Measurements from ENCODE around the gene MT2A.
A peak's percentile ranks its signal among the peaks of the same experiment; 100 is the strongest.

The MT2A gene

DNA sequence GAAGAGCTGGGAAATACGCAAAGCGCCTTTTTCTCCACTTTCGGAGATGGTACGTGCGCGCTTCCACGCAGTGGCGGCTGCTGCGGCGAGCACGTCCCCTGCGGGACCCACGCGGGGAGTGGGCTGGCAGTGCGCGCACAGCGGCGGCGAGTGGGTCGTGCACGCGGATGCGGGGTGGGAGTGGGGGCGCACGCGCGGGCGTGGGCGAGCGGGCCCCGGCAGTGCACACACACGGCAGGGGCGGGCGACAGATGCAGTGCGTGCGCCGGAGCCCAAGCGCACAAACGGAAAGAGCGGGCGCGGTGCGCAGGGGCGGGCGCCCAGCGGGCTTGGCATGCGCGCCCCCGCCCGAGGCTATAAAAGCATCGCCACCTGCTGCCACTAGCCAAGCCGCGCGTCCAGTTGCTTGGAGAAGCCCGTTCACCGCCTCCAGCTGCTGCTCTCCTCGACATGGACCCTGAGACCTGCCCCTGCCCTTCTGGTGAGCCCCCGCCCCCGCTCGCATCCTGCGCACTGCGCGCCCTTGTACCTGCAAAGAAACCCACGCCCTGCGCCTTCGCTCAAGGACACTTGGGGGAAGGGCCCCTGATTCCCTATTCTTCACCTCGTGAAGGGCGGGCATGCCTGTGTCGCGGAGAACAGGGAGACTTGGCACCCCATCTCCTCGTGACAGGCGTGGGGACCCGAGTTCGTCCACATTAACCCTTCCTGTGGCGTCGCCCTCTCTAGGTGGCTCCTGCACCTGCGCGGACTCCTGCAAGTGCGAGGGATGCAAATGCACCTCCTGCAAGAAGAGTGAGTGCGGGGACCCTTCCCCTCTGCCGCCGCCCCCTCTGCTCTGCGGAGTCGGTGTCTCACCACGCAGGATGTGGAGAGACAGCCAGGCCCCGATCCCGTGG lies 19.0 kb upstream of the MT2A start, which contains the start of gene MT3:
MT3 (plus strand) TSS at position 388 of the 899 bp plus-strand sequence; CDS start at position 451, 63 bp downstream.
- Mint-ChIP-seq H3K27me3 (peaks cover 9% of the 10 kb centered on the region), H3K4me3 (peak within 1 kb of the TSS; percentile 89), H3K4me1 (peaks cover 15% of the 10 kb centered on the region), H3K27ac (peak within 1 kb of the TSS; percentile 55), H3K36me3 (no peaks in the 10 kb centered on the region), H3K9me3 (no peaks in the 10 kb centered on the region)

DNA sequence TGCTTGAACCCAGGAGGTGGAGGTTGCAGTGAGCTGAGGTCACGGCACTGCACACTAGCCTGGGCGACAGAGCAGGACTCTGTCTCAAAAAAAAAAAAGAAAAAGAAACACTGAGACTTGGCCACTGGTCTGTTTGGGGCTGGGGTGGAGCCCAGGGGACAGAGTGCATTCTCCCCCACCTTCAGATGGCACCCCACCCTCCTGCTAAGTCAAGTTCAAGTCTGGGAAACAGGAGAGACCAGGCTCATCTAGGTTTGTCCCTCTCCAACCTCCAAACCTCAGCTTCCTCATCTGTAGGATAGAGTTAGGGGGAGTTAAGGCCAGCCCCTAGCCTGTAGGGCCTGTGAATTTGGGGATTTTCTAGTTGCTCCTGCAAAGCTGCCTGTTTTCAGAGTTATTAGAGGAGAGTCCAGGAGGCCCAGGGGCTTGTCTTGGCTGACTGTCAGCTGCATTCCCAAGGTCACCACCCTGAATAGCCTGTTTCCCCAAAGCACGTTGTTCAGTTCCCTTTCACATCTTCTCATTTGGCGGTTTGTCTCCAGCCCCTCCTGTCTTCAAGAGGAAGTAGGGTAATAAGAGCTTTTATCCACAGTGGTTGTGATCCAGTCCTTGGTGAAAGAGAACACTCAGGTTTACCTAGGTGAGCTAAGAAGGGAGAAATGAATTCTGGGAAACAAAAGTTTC lies 16.9 kb upstream of the MT2A start:
- no peaks in the 10 kb centered on the region for H3K9me3 Mint-ChIP-seq
- no peak overlapping the region for H3K27ac Mint-ChIP-seq
- no peak overlapping the region for H3K4me3 Mint-ChIP-seq
- no peaks in the 10 kb centered on the region for H3K36me3 Mint-ChIP-seq
- peaks cover 15% of the 10 kb centered on the region for H3K4me1 Mint-ChIP-seq
- H3K27me3 Mint-ChIP-seq = peaks cover 9% of the 10 kb centered on the region

DNA sequence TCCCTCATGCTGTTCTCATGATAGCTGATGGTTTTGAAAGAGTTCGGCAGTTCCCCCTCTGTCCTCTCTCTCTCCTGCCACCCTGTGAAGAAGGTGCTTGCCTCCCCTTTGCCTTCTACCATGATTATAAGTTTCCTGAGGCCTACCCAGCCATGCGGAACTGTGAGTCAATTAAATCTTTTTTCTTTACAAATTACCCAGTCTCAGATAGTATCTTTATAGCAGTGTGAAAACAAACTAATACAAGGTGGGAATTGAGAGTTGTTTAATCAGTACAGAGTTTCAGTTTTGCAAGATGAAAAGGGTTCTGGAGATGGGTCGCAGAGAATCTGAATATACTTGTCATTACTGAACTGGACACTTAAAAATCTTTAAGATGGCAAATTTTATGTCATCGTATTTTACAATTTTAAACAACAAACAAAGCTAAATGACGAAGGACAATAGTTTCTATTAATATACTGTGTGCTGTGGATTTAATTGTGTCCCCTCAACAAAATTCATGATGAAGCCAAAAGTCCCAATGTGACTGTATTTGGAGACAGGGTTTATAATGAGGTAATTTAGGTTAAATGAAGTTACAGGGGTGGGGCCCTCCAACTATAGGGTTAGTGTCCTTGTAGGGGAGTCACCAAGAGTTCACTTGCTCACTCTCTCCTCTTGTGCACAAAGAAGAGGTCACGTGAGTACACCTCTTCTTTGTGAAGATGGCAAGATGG lies 14.7 kb upstream of the MT2A start:
- H3K9me3 Mint-ChIP-seq = no peaks in the 10 kb centered on the region
- H3K36me3 Mint-ChIP-seq = no peaks in the 10 kb centered on the region
- H3K4me1 Mint-ChIP-seq = peaks cover 14% of the 10 kb centered on the region
- H3K4me3 Mint-ChIP-seq = no peak overlapping the region
- no peak overlapping the region for H3K27ac Mint-ChIP-seq
- peaks cover 6% of the 10 kb centered on the region for H3K27me3 Mint-ChIP-seq

DNA sequence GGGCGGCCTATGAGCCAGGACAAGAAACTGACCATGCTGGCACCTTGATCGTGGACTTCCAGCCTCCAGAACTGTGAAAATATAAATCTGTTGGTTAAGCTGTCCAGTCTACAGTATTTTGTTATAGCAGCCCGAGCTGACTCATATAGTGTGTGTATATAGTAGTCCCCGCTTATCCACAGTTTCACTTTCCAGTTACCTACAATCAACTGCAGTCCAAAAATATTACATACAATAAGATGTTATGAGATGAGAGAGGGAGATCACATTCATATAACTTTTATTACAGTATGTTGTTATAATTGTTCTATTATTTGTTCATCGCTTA lies 14.1 kb upstream of the MT2A start:
- no peak overlapping the region for H3K27ac Mint-ChIP-seq
- peaks cover 11% of the 10 kb centered on the region for H3K4me1 Mint-ChIP-seq
- H3K36me3 Mint-ChIP-seq = no peaks in the 10 kb centered on the region
- H3K27me3 Mint-ChIP-seq = peaks cover 4% of the 10 kb centered on the region
- no peaks in the 10 kb centered on the region for H3K9me3 Mint-ChIP-seq
- no peak overlapping the region for H3K4me3 Mint-ChIP-seq

DNA sequence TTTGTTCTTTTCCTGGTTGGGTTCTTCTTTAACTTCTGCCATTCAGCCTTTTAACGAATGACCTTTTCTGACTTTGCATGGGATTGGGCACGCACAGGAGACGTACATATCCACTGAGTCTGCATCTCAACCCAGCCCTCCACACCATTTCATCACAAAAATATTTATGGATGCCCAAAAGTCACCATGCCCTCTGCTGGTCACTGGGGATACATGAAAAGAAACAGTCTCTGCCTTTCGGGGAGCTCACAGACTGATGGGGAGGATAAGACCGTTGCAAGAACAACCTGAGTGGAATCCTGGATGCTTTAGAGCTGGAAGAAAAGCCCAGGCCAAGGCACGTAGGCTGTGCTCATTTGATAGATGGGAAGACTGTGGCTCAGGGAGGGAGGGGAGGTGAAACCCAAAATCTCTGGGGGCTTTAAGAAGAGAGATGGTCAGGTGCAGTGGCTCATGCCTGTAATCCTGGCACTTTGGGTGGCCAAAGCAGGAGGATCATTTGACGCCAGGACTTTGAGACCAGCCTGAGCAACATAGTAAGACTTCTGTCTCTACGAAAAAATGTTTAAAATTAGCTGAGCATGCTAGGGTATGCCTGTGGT lies 7.9 kb upstream of the MT2A start:
- peaks cover 4% of the 10 kb centered on the region for H3K4me1 Mint-ChIP-seq
- H3K27ac Mint-ChIP-seq = peak overlapping the region; percentile 14
- no peaks in the 10 kb centered on the region for H3K36me3 Mint-ChIP-seq
- H3K4me3 Mint-ChIP-seq = no peak overlapping the region
- H3K9me3 Mint-ChIP-seq = no peaks in the 10 kb centered on the region
- no peaks in the 10 kb centered on the region for H3K27me3 Mint-ChIP-seq

DNA sequence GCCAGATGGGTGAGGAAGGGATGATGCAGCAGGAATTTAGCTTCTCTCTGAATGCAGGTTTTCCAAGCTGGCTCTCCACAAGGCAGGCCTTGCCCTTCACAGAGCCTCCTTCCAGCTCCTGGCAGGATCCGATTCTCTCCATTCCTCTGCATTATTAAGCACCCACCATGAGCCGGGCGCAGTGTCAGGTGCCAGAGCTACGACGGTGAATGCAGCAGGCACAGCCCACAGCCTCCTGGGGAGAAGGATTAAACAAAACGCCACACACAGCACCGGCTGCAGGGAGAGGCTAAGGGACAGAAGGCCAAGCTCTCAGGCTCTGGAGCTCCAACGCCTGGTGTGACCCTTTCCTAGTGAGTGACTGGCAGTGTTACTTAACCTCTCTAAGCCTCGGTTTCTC lies 7.1 kb upstream of the MT2A start:
- no peak overlapping the region for H3K4me3 Mint-ChIP-seq
- H3K27me3 Mint-ChIP-seq = no peaks in the 10 kb centered on the region
- no peaks in the 10 kb centered on the region for H3K36me3 Mint-ChIP-seq
- H3K9me3 Mint-ChIP-seq = no peaks in the 10 kb centered on the region
- no peak overlapping the region for H3K27ac Mint-ChIP-seq
- H3K4me1 Mint-ChIP-seq = peaks cover 8% of the 10 kb centered on the region

DNA sequence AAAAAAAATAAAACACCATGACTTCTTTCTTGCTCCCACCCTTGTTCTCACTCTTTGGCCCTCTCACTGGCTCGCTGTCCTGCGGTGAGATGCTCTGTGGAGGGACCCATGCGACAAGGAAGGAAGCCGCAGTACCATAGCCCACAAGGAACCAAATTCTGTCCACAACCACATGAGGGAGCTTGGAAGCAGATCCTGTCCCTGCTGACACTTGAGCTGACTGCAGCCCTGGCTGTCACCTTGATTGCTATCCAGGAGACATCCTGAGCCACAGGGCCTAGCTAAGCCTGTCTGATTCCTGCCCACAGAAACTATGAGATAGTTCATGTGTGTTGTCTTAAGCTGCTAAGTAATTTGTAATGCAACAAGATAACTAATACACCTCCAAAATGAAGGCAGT lies 4.8 kb upstream of the MT2A start:
- Mint-ChIP-seq H3K27me3 (no peaks in the 10 kb centered on the region), H3K4me3 (no peak overlapping the region), H3K9me3 (no peaks in the 10 kb centered on the region), H3K36me3 (no peaks in the 10 kb centered on the region), H3K27ac (no peak overlapping the region), H3K4me1 (peaks cover 26% of the 10 kb centered on the region)

DNA sequence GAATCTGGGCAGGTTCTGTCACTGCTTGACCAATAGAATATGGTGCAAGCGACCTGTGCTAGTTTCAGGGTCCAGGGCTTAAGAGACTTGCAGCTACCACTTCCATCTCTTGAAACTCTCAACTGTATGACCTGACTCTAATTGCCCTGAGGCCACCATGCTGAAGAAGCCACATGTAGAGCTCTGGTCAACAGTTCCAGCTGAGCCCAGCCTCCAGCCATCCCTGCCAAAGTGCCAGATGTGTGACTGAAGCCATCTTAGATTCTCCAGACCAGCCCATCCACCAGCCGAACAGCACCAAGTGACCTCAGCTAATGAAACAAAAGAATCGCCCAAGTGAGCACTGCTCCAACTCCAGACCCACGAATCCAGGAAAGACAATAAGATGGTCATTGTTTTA lies 3.4 kb upstream of the MT2A start:
- no peaks in the 10 kb centered on the region for H3K27me3 Mint-ChIP-seq
- H3K9me3 Mint-ChIP-seq = no peaks in the 10 kb centered on the region
- H3K4me1 Mint-ChIP-seq = peaks cover 32% of the 10 kb centered on the region
- H3K36me3 Mint-ChIP-seq = no peaks in the 10 kb centered on the region
- H3K27ac Mint-ChIP-seq = no peak overlapping the region
- H3K4me3 Mint-ChIP-seq = no peak overlapping the region

DNA sequence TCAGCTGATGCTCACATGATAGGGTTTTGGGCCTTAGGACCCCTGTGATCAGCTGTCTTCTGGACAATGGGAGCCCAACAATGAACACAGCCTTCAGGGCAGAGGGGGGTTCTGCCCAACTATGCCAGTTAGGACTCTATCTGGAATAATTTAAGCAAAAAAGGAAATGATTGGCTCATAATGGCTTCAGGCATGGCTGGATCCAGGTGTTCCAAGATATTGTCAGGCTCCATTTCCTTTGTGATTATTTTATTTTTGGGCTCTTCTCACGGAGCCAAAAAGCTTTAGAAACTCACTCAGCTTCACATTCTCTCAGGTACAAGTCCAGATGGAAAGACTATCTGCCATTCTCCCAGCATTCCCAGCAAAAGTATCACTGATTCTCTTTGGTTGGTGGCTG lies 2.9 kb upstream of the MT2A start:
- H3K4me3 Mint-ChIP-seq = no peak overlapping the region
- no peaks in the 10 kb centered on the region for H3K36me3 Mint-ChIP-seq
- no peaks in the 10 kb centered on the region for H3K27me3 Mint-ChIP-seq
- peaks cover 34% of the 10 kb centered on the region for H3K4me1 Mint-ChIP-seq
- H3K27ac Mint-ChIP-seq = no peak overlapping the region
- no peaks in the 10 kb centered on the region for H3K9me3 Mint-ChIP-seq

DNA sequence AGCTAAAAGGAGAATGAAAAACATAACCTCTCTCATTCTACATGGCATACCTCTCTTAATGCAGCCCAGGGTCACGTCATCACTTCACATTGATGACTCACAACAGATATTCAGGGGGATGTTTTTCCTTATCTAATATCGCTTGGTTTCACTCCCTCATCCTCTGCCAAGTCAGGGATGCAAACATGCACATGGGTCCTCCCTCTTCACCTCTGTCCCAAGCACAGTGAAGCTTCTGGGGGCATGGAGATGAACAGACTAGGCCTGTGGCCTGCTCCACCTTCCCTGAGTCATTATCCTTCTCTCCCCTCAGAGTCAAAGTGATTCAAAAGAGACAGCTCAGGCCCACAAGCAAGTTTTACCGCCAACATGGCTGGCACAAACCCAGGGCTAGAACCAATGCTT lies 2.3 kb upstream of the MT2A start:
- no peaks in the 10 kb centered on the region for H3K36me3 Mint-ChIP-seq
- no peak overlapping the region for H3K4me3 Mint-ChIP-seq
- H3K4me1 Mint-ChIP-seq = peaks cover 38% of the 10 kb centered on the region
- H3K27ac Mint-ChIP-seq = peak overlapping the region; percentile 32
- H3K27me3 Mint-ChIP-seq = no peaks in the 10 kb centered on the region
- no peaks in the 10 kb centered on the region for H3K9me3 Mint-ChIP-seq

DNA sequence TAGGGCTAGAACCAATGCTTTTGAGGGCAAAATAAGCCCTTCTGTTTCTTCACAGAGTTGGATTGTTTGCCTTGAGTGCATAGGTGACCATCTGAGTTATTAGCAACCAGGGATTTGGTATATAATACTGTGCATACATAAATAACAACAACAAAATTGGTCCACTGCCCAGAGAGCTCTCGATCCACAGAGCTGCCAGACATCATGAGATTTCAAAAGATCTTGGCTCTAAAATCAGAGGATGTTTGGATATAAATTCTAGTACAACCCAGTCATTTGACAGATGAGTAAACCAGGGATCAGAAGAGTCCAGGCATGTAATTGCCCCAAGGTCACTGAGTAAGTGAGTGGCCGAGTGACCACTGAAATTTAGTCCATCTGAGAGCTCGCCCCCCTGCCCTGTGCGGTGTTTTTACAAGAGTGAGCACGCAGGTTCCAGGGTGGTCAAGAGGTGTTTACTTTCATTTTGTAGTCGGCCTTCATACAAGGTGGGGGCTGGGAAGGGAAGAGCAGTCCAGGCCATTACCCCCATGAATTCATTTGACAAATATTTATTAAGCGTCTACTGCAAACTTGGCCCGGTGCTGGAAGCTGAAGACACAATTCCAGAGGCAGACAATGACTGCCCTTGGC lies 1.8 kb upstream of the MT2A start:
- peak overlapping the region; percentile 83 for H3K27ac Mint-ChIP-seq
- no peaks in the 10 kb centered on the region for H3K27me3 Mint-ChIP-seq
- H3K4me1 Mint-ChIP-seq = peaks cover 44% of the 10 kb centered on the region
- H3K36me3 Mint-ChIP-seq = no peaks in the 10 kb centered on the region
- no peaks in the 10 kb centered on the region for H3K9me3 Mint-ChIP-seq
- peak overlapping the region; percentile 75 for H3K4me3 Mint-ChIP-seq

DNA sequence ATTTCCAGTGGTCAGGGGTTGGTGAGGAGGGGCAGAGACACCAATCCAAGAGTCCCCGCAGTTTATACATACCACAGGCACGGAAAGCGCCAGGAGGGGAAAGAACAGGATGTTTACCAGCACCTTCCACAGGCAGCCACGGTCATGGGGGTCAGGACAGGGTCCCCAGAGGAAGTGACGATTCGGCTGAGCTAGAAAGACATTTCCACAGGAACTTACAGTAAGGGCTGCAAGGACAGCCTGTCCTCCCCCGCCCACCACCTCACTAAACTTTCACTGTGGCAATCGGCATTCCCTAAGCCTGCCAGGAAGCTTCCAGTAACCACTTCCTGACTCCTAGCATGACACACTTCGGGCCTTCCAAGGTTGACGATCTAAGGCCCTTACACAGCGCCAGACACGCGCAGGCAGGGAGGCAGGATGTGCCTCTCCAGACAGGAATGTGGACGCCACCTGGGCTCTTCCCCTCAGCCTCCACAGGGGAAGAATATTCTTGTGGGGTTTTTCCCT lies 1.2 kb upstream of the MT2A start:
- no peaks in the 10 kb centered on the region for H3K36me3 Mint-ChIP-seq
- H3K4me1 Mint-ChIP-seq = peaks cover 44% of the 10 kb centered on the region
- H3K9me3 Mint-ChIP-seq = no peaks in the 10 kb centered on the region
- H3K27ac Mint-ChIP-seq = peak overlapping the region; percentile 83
- H3K4me3 Mint-ChIP-seq = peak overlapping the region; percentile 75
- no peaks in the 10 kb centered on the region for H3K27me3 Mint-ChIP-seq

DNA sequence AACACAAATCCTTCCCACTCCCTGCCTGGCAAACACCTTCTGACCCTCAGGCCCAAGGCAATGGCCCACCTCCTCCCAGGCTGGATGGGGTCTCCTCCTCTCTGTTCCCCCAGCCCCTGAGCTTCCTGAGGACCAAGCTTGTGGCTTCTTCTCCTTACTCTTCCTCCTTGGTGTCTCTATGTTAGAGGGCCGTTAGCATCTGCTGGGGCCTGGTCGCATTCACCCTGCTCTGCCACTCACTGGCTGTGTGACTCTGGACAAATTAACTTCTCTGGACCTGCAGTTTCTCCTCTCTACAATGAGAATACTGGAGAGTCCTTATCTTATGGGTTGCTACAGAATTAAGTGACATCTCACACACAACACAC lies 725 bp upstream of the MT2A start:
- Mint-ChIP-seq H3K4me3 (peak overlapping the region; percentile 75), H3K27ac (peak overlapping the region; percentile 93), H3K36me3 (no peaks in the 10 kb centered on the region), H3K9me3 (no peaks in the 10 kb centered on the region), H3K27me3 (no peaks in the 10 kb centered on the region), H3K4me1 (peaks cover 49% of the 10 kb centered on the region)

DNA sequence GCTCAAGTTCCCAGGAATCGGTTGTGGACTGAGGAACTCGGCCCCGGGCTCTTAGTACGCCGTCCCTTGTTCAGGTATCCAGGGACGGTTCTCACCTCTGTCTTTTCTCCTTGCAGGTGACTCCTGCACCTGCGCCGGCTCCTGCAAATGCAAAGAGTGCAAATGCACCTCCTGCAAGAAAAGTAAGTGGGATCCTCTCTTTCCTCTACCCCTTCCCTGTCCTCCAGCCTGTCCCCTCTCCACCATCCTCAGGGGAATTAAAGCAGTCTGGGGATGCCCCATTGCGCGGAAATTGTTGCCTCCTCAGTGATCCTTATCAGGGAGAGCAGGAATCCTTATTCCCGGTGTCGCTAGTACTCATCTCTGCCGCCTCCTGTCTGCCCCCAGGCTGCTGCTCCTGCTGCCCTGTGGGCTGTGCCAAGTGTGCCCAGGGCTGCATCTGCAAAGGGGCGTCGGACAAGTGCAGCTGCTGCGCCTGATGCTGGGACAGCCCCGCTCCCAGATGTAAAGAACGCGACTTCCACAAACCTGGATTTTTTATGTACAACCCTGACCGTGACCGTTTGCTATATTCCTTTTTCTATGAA lies 585 bp downstream of the MT2A start:
- no peaks in the 10 kb centered on the region for H3K9me3 Mint-ChIP-seq
- no peaks in the 10 kb centered on the region for H3K27me3 Mint-ChIP-seq
- peak overlapping the region; percentile 92 for H3K4me3 Mint-ChIP-seq
- H3K27ac Mint-ChIP-seq = peak overlapping the region; percentile 95
- no peaks in the 10 kb centered on the region for H3K36me3 Mint-ChIP-seq
- peaks cover 60% of the 10 kb centered on the region for H3K4me1 Mint-ChIP-seq

DNA sequence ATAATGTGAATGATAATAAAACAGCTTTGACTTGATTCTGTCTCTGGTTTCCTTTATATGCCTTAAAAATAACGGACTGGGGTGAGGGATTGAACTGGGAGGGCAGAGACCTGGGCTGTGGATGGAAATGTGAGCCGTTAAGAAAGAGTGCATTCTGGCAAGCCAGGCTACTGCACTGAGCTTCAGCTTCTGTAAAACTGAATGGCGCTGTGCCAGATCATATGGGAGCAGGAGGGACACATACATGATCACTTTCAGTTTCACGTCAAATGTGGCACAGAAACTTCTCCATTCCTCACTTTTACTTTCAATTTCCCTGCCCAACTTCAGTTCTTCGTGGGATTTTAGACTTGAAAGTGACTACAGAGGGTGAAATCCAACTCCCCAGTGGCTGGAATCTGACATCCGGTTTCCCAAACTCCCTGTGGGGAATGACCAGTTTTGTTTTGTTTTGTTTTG lies 1.1 kb downstream of the MT2A start:
- peaks cover 65% of the 10 kb centered on the region for H3K4me1 Mint-ChIP-seq
- peak overlapping the region; percentile 95 for H3K27ac Mint-ChIP-seq
- peak overlapping the region; percentile 92 for H3K4me3 Mint-ChIP-seq
- H3K27me3 Mint-ChIP-seq = no peaks in the 10 kb centered on the region
- no peaks in the 10 kb centered on the region for H3K9me3 Mint-ChIP-seq
- H3K36me3 Mint-ChIP-seq = no peaks in the 10 kb centered on the region
